Measurements from ENCODE around the gene ASAP2. TPM values are rescaled to one million over a fixed set of nuclear protein-coding genes. Genes with fewer than 3 reads are reported as not detected.

ASAP2 gene
- total and polyA plus RNA-seq, 2 experiments from 2014 or later, result 8.5 to 16.7 TPM

DNA sequence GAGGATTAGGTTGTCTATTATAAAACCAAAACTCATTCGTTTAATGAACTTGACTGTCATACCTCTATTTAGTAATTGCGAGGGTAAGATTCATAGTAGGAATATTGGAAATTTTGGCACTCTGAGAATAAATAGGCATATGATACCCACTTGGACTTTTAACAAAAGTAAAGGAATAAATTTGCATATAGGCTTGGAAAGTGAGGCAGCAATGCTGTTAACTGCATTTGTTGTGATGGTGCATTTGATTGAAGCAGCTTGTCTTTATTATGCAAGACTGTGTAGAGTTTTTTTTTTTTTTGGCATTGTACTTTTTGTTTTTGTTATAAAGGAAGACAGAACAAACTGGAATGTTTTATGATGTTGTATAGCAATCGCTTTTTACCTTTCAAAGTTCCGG, 197.8 kb downstream of the ASAP2 start:
- TF ChIP-seq, protein P1, sequence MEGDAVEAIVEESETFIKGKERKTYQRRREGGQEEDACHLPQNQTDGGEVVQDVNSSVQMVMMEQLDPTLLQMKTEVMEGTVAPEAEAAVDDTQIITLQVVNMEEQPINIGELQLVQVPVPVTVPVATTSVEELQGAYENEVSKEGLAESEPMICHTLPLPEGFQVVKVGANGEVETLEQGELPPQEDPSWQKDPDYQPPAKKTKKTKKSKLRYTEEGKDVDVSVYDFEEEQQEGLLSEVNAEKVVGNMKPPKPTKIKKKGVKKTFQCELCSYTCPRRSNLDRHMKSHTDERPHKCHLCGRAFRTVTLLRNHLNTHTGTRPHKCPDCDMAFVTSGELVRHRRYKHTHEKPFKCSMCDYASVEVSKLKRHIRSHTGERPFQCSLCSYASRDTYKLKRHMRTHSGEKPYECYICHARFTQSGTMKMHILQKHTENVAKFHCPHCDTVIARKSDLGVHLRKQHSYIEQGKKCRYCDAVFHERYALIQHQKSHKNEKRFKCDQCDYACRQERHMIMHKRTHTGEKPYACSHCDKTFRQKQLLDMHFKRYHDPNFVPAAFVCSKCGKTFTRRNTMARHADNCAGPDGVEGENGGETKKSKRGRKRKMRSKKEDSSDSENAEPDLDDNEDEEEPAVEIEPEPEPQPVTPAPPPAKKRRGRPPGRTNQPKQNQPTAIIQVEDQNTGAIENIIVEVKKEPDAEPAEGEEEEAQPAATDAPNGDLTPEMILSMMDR (IDR thresholded peaks at IDR 0.05; ENCODE audit: low read depth, low read length), result no peak
- H3K36me3 ChIP-seq, result peaks cover 6% of the 10 kb centered on the region
- H3K27me3 ChIP-seq, result no peaks in the 10 kb centered on the region
- no peaks in the 10 kb centered on the region for H3K9me3 ChIP-seq (ENCODE audit: low read depth)
- no peak overlapping the region for H3K27ac ChIP-seq
- H3K4me3 ChIP-seq, result no peak overlapping the region
- no peaks in the 10 kb centered on the region for H3K4me1 ChIP-seq (ENCODE audit: low read depth)
- DNase-seq (ENCODE audit: low read depth in 1 of 2, low spot score in 1 of 2), result no peak

DNA sequence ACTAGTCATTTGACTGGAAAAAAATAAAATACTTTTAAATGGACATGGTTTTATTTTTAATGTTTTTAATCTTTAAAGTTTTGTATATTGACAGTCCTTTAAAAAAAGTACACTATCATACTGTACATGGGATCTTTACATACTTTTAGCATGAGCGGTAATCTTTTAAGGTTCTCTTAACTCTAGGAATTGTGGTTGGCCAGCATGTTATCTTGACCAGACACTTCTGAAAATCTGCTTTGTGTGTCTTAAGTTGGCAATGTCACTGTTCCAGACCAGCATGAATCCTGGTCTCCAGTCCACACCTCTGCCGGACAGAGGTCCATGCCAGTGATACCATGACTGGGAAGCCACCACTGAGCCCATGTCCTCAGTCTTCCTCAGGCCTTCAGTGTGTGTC, 199.0 kb downstream of the ASAP2 start:
- DNase-seq (ENCODE audit: low read depth in 1 of 2, low spot score in 1 of 2), result no peak
- Histone ChIP-seq H3K36me3 (peaks cover 6% of the 10 kb centered on the region), H3K4me1 (ENCODE audit: low read depth) (no peaks in the 10 kb centered on the region), H3K27me3 (no peaks in the 10 kb centered on the region), H3K27ac (no peak overlapping the region), H3K9me3 (ENCODE audit: low read depth) (no peaks in the 10 kb centered on the region), H3K4me3 (no peak overlapping the region)
- TF ChIP-seq, protein P1 (IDR thresholded peaks at IDR 0.05; ENCODE audit: low read depth, low read length), result no peak

DNA sequence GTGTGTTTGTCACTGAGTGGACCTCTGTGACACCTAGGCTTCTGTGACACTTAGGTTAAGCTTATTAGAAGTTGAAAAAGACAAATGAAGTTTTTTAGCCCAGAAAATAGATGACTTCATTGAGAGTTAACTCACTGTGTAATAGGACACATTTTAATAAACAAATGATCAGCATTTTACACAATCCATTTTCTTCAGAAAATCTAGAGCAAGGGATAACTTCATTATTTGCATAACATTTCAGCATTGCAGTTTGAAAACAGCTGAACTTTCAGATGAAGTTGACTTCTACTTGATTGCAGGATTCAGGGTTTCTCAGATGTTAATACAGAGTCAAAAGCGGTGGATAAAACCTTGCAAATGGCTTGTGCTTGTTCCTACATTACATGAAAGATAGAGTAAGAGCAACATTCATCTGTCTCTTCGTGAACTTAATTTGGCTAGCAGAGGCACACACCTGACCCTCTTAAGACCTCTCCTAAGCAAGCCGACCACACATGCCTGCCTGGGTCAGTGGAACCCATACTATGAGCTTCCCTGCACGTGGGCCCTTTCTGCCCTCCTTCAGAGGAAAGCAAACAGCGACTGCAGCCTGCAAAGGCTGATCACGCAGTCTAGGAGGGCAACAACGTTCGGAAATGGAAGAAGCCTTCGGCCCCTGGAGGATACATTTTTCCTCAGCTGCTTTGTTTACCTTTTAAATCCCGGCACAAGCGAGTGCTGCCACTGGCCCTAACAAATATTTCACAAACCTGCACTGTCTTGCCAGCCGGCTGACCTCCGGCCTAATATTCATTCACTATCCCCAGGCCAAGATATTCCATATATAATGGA, 200.1 kb downstream of the ASAP2 start:
- TF ChIP-seq, protein P1 (IDR thresholded peaks at IDR 0.05; ENCODE audit: low read depth, low read length), result no peak
- Histone ChIP-seq H3K27ac (peak overlapping the region; percentile 67), H3K36me3 (peaks cover 6% of the 10 kb centered on the region), H3K4me1 (ENCODE audit: low read depth) (no peaks in the 10 kb centered on the region), H3K27me3 (no peaks in the 10 kb centered on the region), H3K4me3 (no peak overlapping the region), H3K9me3 (ENCODE audit: low read depth) (no peaks in the 10 kb centered on the region)
- no peak for DNase-seq (ENCODE audit: low read depth in 1 of 2, low spot score in 1 of 2)

DNA sequence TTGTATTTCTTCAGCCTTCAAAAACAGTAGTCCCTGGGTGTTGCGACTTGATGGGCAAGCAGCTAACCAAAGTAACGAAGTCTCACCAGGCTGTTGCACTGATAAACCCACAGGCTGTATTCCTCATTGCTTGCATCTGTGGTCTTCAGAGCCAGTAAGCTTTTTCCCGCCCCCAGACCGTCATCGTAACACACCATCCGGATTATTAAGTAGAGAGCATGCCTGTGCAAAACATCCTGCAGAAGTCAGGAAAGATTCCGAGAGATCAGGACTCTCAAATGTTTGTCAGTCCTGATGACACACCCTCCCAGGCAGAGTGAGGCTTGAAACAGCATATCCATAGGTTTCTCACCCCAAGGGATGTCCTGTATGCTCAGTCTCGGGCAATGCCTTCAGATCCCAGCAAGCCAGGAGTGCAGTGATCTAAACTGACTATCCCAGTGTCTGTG, 200.8 kb downstream of the ASAP2 start:
- TF ChIP-seq, protein P1 (IDR thresholded peaks at IDR 0.05; ENCODE audit: low read depth, low read length), result no peak
- DNase-seq (ENCODE audit: low read depth in 1 of 2, low spot score in 1 of 2), result no peak
- H3K27me3 ChIP-seq, result no peaks in the 10 kb centered on the region
- H3K27ac ChIP-seq, result peak overlapping the region; percentile 67
- H3K9me3 ChIP-seq (ENCODE audit: low read depth), result no peaks in the 10 kb centered on the region
- H3K36me3 ChIP-seq, result peaks cover 6% of the 10 kb centered on the region
- H3K4me1 ChIP-seq (ENCODE audit: low read depth), result no peaks in the 10 kb centered on the region
- H3K4me3 ChIP-seq, result no peak overlapping the region

DNA sequence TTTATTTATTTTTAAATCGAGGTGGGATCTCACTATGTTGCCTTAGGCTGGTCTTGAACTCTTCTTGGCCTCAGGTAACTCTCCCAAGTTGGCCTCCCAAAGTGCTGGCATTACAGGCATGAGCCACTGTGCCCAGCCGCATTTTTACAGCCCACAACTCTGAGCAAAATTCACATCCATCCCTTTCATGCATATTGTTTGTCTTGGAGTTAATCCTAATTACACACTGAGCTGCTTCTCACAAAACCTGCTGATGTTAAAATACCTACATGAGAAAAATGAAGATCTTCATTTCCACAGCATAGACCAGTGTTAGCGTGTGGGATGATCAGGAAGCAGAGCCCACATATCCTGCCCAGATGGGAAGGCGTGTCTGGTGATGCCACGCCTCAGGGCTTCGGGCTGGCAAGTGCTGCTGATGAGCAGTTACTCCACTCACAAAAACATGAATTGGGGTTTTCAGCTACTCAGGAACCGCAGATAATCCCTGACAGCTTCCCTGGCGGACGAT, 202.1 kb downstream of the ASAP2 start:
- Histone ChIP-seq H3K27me3 (no peaks in the 10 kb centered on the region), H3K4me3 (no peak overlapping the region), H3K4me1 (ENCODE audit: low read depth) (no peaks in the 10 kb centered on the region), H3K36me3 (peaks cover 6% of the 10 kb centered on the region), H3K27ac (no peak overlapping the region), H3K9me3 (ENCODE audit: low read depth) (no peaks in the 10 kb centered on the region)
- TF ChIP-seq, protein P1 (IDR thresholded peaks at IDR 0.05; ENCODE audit: low read depth, low read length), result no peak
- DNase-seq (ENCODE audit: low read depth in 1 of 2, low spot score in 1 of 2), result no peak

Measured in cardiac muscle cell (in vitro differentiated cells and primary cell).